T-cell (primary cell): Measurements from ENCODE around the gene ERCC8. TPM values are rescaled to one million over a fixed set of nuclear protein-coding genes. Genes with fewer than 3 reads are reported as not detected.

Experiments
- ATAC-seq, 4 experiments: fragments of 200-7000 bp in 3 of 4; fragments of 150-1000 bp in 1 of 4; cut with Tn5 transposase; replicated peaks in 1 of 4; 1 replicate in 3 of 4; 2 replicates in 1 of 4; pipeline ENCODE4 v1.10.0; 2021; ENCODE audit warnings: moderate library complexity in 3 of 4, mild to moderate bottlenecking in 2 of 4, moderate number of reproducible peaks in 1 of 4
- CTCF ChIA-PET, 2 donors: fragments of 300-600 bp; sonication (Branson Sonifier 250); formaldehyde crosslinking; loops; one replicate each; lab custom pipeline; 2022; ENCODE audit warnings: antibody characterized with exemption in 2 of 2; lab: Charles Lee
- POLR2A ChIA-PET, 2 donors: fragments of 300-600 bp; sonication (Branson Sonifier 250); formaldehyde crosslinking; loops; one replicate each; lab custom pipeline; 2022; ENCODE audit warnings: antibody characterized with exemption in 2 of 2; lab: Charles Lee
- DNase-seq, 35 experiments: peaks; one replicate each; pipeline versions ENCODE4 v3.0.0 to v3.0.0-alpha.2; 2013 to 2023
- H3K27ac ChIP-seq: one replicate; pipeline ENCODE4 v1.5.1; 2013; ENCODE audit warnings: low read length
- H3K27me3 ChIP-seq, 2 experiments: replicated peaks in 1 of 2; 1 replicate in 1 of 2; 2 replicates in 1 of 2; pipeline versions ENCODE4 v1.6.1 to v1.7.0; 2013; ENCODE audit warnings: low read length in 1 of 2, mixed read lengths in 1 of 2; ENCODE audit not compliant: control insufficient read depth in 2 of 2, insufficient read depth in 2 of 2; ENCODE audit errors: extremely low read depth in 1 of 2
- H3K36me3 ChIP-seq, 2 donors: 1 replicate in 1 of 2; 2 replicates in 1 of 2; pipeline versions ENCODE4 v1.6.1 to v1.7.0; 2013; ENCODE audit warnings: low read length in 1 of 2; ENCODE audit not compliant: control insufficient read depth in 2 of 2, insufficient read depth in 1 of 2; ENCODE audit errors: extremely low read depth in 1 of 2
- H3K4me1 ChIP-seq, 2 experiments: 1 replicate in 1 of 2; 2 replicates in 1 of 2; pipeline versions ENCODE4 v1.6.1 to v1.7.0; 2013; ENCODE audit warnings: low read length in 2 of 2, mixed read lengths in 1 of 2; ENCODE audit not compliant: insufficient read depth in 2 of 2, control insufficient read depth in 1 of 2; ENCODE audit errors: extremely low read depth in 1 of 2
- H3K4me3 ChIP-seq, 2 donors: 1 replicate in 1 of 2; 2 replicates in 1 of 2; pipeline versions ENCODE4 v1.5.1 to v1.7.0; 2013; ENCODE audit warnings: mild to moderate bottlenecking in 2 of 2, low read length in 1 of 2, moderate library complexity in 1 of 2; ENCODE audit not compliant: control insufficient read depth in 1 of 2; ENCODE audit errors: extremely low read depth in 1 of 2
- H3K9me3 ChIP-seq: 2 replicates; pipeline ENCODE4 v1.7.0; 2013
- H3K27ac Mint-ChIP-seq, 2 donors: one replicate each; pipeline ENCODE4 v1.8.0; 2020 to 2021; ENCODE audit warnings: mild to moderate bottlenecking in 2 of 2, mixed read lengths in 2 of 2
- H3K27me3 Mint-ChIP-seq, 2 donors: one replicate each; pipeline ENCODE4 v1.8.0; 2021 to 2022; ENCODE audit warnings: mixed read lengths in 2 of 2
- H3K36me3 Mint-ChIP-seq: one replicate; pipeline ENCODE4 v1.8.0; 2021; ENCODE audit warnings: mixed read lengths
- H3K4me1 Mint-ChIP-seq, 3 donors: one replicate each; pipeline ENCODE4 v1.8.0; 2020 to 2022; ENCODE audit warnings: mixed read lengths in 3 of 3, mild to moderate bottlenecking in 1 of 3
- H3K4me3 Mint-ChIP-seq, 3 donors: one replicate each; pipeline ENCODE4 v1.8.0; 2020 to 2022; ENCODE audit warnings: mild to moderate bottlenecking in 3 of 3, mixed read lengths in 3 of 3, moderate library complexity in 3 of 3
- H3K9me3 Mint-ChIP-seq, 3 donors: one replicate each; pipeline ENCODE4 v1.8.0; 2020 to 2022; ENCODE audit warnings: mixed read lengths in 3 of 3
- WGBS: methylation state at CpG from one replicate; pipeline ENCODE4 v1.1.5; 2013; ENCODE audit warnings: missing lambda C conversion rate; ENCODE audit not compliant: insufficient coverage; 5-methylcytosine and 5-hydroxymethylcytosine counted together
- total RNA-seq, 35 experiments: library from RNA in 6 of 35; stranded (reverse) in 6 of 35; fragments of 120-200 nt in 1 of 35; gene quantifications; one replicate each; pipeline versions ENCODE4 v1.2.1 to v1.2.4 and lab custom pipeline; 2013 to 2026

ERCC8 gene
- total RNA-seq, 5 donors from 2014 or later (not counting 1 experiment from before 2014, with no cell fraction given), result 6.8 to 10.1 (median 7.3) TPM

DNA sequence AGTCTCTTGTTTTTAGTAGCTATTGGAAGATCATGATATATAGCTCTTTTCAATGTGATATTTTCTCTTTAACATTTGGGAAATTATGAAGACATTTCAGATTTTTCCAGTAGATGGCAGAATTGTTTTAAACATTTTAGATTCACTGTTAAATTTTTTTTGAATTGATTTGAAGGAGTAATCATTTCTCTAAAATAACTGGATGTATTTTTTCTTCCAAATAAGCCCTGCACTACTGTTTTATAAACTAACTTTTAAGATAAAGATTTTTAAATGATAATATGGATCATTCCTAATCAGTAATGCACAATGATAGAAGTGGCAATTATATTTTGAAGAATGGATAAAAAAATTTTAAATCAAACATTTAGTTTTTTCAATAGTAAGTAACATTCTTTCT, 14.3 kb upstream of the ERCC8 start:
- Mint-ChIP-seq H3K27ac (no peak overlapping the region), H3K36me3 (no peaks in the 10 kb centered on the region), H3K9me3 (peaks cover 0 to 8% (median 1%) of the 10 kb centered on the region in 3 donors), H3K4me1 (peaks cover 6 to 22% (median 12%) of the 10 kb centered on the region in 3 donors), H3K4me3 (no peak overlapping the region), H3K27me3 (no peaks in the 10 kb centered on the region)
- H3K4me3 ChIP-seq, result no peak overlapping the region
- no peaks in the 10 kb centered on the region for H3K36me3 ChIP-seq
- H3K9me3 ChIP-seq, result no peaks in the 10 kb centered on the region
- H3K27me3 ChIP-seq, result no peaks in the 10 kb centered on the region
- CTCF ChIA-PET, result interaction anchor here (0.6 to 2.4 kb wide), 4 partner anchors 14 to 1264 kb away, joined by 5 to 12 read pairs (median 8); partner anchors contain the start of genes ERCC8 (in 1 of the 2) and NDUFAF2 (in 1 of the 2)
- POLR2A ChIA-PET, result no interaction called here
- DNase-seq, result peak in 1 of 35 experiments; percentile 33
- peaks cover 0 to 2% of the 10 kb centered on the region in 2 experiments for H3K4me1 ChIP-seq
- ATAC-seq, result no peak
- H3K27ac ChIP-seq, result no peak overlapping the region

- no peak overlapping the region for H3K4me3 Mint-ChIP-seq
Observed at GRCh38 chr5:60958712-60959111, 13.8 kb upstream of the ERCC8 start.

GRCh38 chr5:60958088-60958487, 13.2 kb upstream of the ERCC8 start:
- H3K36me3 ChIP-seq, result no peaks in the 10 kb centered on the region

More at GRCh38 chr5:60958712-60959111, 13.8 kb upstream of the ERCC8 start:
- ATAC-seq, result no peak
- no CpG with 5 or more reads among the region's 2 CpGs for WGBS
- Histone ChIP-seq H3K9me3 (no peaks in the 10 kb centered on the region), H3K36me3 (no peaks in the 10 kb centered on the region), H3K4me1 (peaks cover 0 to 2% of the 10 kb centered on the region in 2 experiments), H3K27me3 (no peaks in the 10 kb centered on the region), H3K4me3 (no peak overlapping the region), H3K27ac (no peak overlapping the region)
- Mint-ChIP-seq H3K9me3 (peaks cover 0 to 8% (median 1%) of the 10 kb centered on the region in 3 donors), H3K27ac (no peak overlapping the region), H3K36me3 (no peaks in the 10 kb centered on the region), H3K4me1 (peaks cover 4 to 21% (median 11%) of the 10 kb centered on the region in 3 donors), H3K27me3 (no peaks in the 10 kb centered on the region)
- ChIA-PET POLR2A (interaction anchor here in 1 of 2 donors (0.6 kb wide), 1 partner anchor 271 kb away, joined by 3 read pairs; no protein-coding TSS in a partner anchor), CTCF (interaction anchor here (0.6 to 2.4 kb wide), 4 partner anchors 14 to 1185 kb away, joined by 3 to 12 read pairs (median 8); partner anchors contain the start of genes ERCC8 (in 1 of the 2) and NDUFAF2 (in 1 of the 2))
- DNase-seq, result no peak

DNA sequence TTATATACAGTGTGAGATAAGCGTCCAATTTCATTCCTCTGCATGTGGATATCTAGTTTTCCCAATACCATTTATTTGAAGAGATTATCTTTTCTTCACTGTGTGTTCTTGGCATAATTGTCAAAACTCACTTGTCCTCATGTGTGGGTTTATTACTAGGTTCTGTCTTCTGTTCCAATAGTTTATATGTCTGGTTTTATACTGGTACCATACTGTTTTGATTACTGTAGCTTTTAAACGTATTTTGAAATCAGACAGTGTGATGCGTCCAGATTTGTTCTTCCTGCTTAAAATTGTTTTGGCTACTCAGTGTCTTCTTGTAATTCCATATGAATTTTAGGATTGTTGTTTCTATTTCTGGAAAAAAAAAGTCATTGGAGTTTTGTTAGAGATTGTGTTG, 10.4 kb upstream of the ERCC8 start:
- no peak overlapping the region for H3K4me3 Mint-ChIP-seq
- H3K4me1 ChIP-seq, result peaks cover 0 to under 1% of the 10 kb centered on the region in 2 experiments
- H3K9me3 Mint-ChIP-seq, result peaks cover 0 to 8% (median 1%) of the 10 kb centered on the region in 3 donors
- no peak overlapping the region for H3K27ac Mint-ChIP-seq
- H3K36me3 Mint-ChIP-seq, result peaks cover 5% of the 10 kb centered on the region
- ChIA-PET POLR2A (interaction anchor here (0.6 to 0.7 kb wide), 3 partner anchors 10 to 380 kb away, joined by 3 to 5 read pairs (median 3); partner anchors contain the start of genes ERCC8 (in 1 of the 2) and NDUFAF2 (in 1 of the 2)), CTCF (no interaction called here)
- H3K4me3 ChIP-seq, result no peak overlapping the region
- no peaks in the 10 kb centered on the region for H3K27me3 ChIP-seq
- H3K36me3 ChIP-seq, result no peaks in the 10 kb centered on the region
- H3K27me3 Mint-ChIP-seq, result no peaks in the 10 kb centered on the region
- H3K4me1 Mint-ChIP-seq, result peaks cover 8 to 17% (median 11%) of the 10 kb centered on the region in 3 donors
- H3K27ac ChIP-seq, result no peak overlapping the region
- no peaks in the 10 kb centered on the region for H3K9me3 ChIP-seq
- no peak for DNase-seq
- 100% methylated on average over 1 of the region's 3 CpGs for WGBS
- no peak for ATAC-seq

More at GRCh38 chr5:60958088-60958487, 13.2 kb upstream of the ERCC8 start:
- H3K4me1 ChIP-seq, result peaks cover 0 to 2% of the 10 kb centered on the region in 2 experiments
- H3K27ac Mint-ChIP-seq, result no peak overlapping the region
- POLR2A ChIA-PET, result interaction anchor here in 1 of 2 donors (0.6 kb wide), 1 partner anchor 270 kb away, joined by 3 read pairs; no protein-coding TSS in a partner anchor
- CTCF ChIA-PET, result interaction anchor here (0.6 to 2.4 kb wide), 4 partner anchors 13 to 1185 kb away, joined by 3 to 12 read pairs (median 8); partner anchors contain the start of genes ERCC8 (in 1 of the 2) and NDUFAF2 (in 1 of the 2)
- H3K9me3 Mint-ChIP-seq, result peaks cover 0 to 8% (median 1%) of the 10 kb centered on the region in 3 donors
- no peaks in the 10 kb centered on the region for H3K27me3 ChIP-seq
- ATAC-seq (no peak), DNase-seq (no peak)
- no peaks in the 10 kb centered on the region for H3K27me3 Mint-ChIP-seq
- H3K27ac ChIP-seq, result no peak overlapping the region
- H3K9me3 ChIP-seq, result no peaks in the 10 kb centered on the region
- H3K36me3 Mint-ChIP-seq, result no peaks in the 10 kb centered on the region
- peaks cover 0 to 18% (median 9%) of the 10 kb centered on the region in 3 donors for H3K4me1 Mint-ChIP-seq
- no peak overlapping the region for H3K4me3 Mint-ChIP-seq
- H3K4me3 ChIP-seq, result no peak overlapping the region

GRCh38 chr5:60948738-60949137, 3.9 kb upstream of the ERCC8 start:
- no peaks in the 10 kb centered on the region for H3K27me3 Mint-ChIP-seq
- H3K4me1 Mint-ChIP-seq, result peaks cover 29 to 38% (median 36%) of the 10 kb centered on the region in 3 donors
- POLR2A ChIA-PET, result no interaction called here
- no peaks in the 10 kb centered on the region for H3K9me3 Mint-ChIP-seq
- no CpG with 5 or more reads among the region's 1 CpG for WGBS
- no peaks in the 10 kb centered on the region for H3K36me3 ChIP-seq
- no peak overlapping the region for H3K4me3 Mint-ChIP-seq
- DNase-seq (no peak), ATAC-seq (no peak)
- no peak overlapping the region for H3K4me3 ChIP-seq
- peaks cover 5% of the 10 kb centered on the region for H3K36me3 Mint-ChIP-seq
- H3K27ac ChIP-seq, result no peak overlapping the region
- no peaks in the 10 kb centered on the region for H3K27me3 ChIP-seq
- peaks cover 6 to 13% of the 10 kb centered on the region in 2 experiments for H3K4me1 ChIP-seq
- H3K27ac Mint-ChIP-seq, result no peak overlapping the region
- CTCF ChIA-PET, result no interaction called here
- H3K9me3 ChIP-seq, result no peaks in the 10 kb centered on the region

GRCh38 chr5:60945813-60946187, 930 bp upstream of the ERCC8 start:
- POLR2A ChIA-PET, result interaction anchor here in 1 of 2 donors (0.8 kb wide), 1 partner anchor 14 kb away, joined by 4 read pairs; no protein-coding TSS in a partner anchor
- Histone ChIP-seq H3K4me3 (peak overlapping the region; percentile 92), H3K36me3 (no peaks in the 10 kb centered on the region), H3K9me3 (no peaks in the 10 kb centered on the region), H3K4me1 (peaks cover 8 to 13% of the 10 kb centered on the region in 2 experiments), H3K27me3 (no peaks in the 10 kb centered on the region), H3K27ac (peak overlapping the region; percentile 60)
- CTCF ChIA-PET, result interaction anchor here in 1 of 2 donors (1.3 to 2.0 kb wide), 2 partner anchors 16 to 246 kb away, joined by 6 to 7 read pairs; partner anchors contain the start of gene DEPDC1B
- H3K27me3 Mint-ChIP-seq, result no peaks in the 10 kb centered on the region
- 3% methylated on average over 12 of the region's 18 CpGs for WGBS
- H3K4me3 Mint-ChIP-seq, result no peak overlapping the region
- H3K36me3 Mint-ChIP-seq, result peaks cover 4% of the 10 kb centered on the region
- no peaks in the 10 kb centered on the region for H3K9me3 Mint-ChIP-seq
- DNase-seq, result peak in 10 of 35 experiments; percentile 6 to 28 (median 18)
- H3K4me1 Mint-ChIP-seq, result peaks cover 29 to 34% (median 33%) of the 10 kb centered on the region in 3 donors
- peak; percentile 13 to 33 (median 23) for ATAC-seq
- H3K27ac Mint-ChIP-seq, result peak overlapping the region in 1 of 2 donors; percentile 59
